Endothelial cell of umbilical vein (primary cell): ENCODE data around the gene YWHAE. TPM values are rescaled to one million over a fixed set of nuclear protein-coding genes. Genes with fewer than 3 reads are reported as not detected.

Source experiments
- BruUV-seq: library from RNA; stranded (reverse); fragments of 400-500 nt; replicated peaks from 2 replicates; lab custom pipeline; 2021; lab: Mats Ljungman, UMichigan
- CTCF ChIA-PET: fragments of 300-600, 350-600 bp; sonication (Branson Sonifier 250); formaldehyde crosslinking; loops from one replicate; lab custom pipeline; 2021; ENCODE audit warnings: antibody characterized with exemption, inconsistent platforms; lab: Charles Lee
- POLR2A ChIA-PET: fragments of 300-600, 350-600 bp; sonication (Branson Sonifier 250); formaldehyde crosslinking; loops from one replicate; lab custom pipeline; 2021; ENCODE audit warnings: antibody characterized with exemption, inconsistent platforms; lab: Charles Lee
- DNase-seq: peaks from one replicate; pipeline ENCODE4 v3.0.0-alpha.2; 2011; ENCODE audit warnings: low read depth, low spot score
- FAIRE-seq: peaks from 2 replicates; lab custom pipeline; 2011; peaks lifted over from hg19 to GRCh38; lab: Jason Lieb, UNC
- H2AFZ ChIP-seq: 2 replicates; pipeline ENCODE4 v1.6.0; 2012; ENCODE audit warnings: low read depth, low read length, control low read depth, inconsistent platforms
- H3K27ac ChIP-seq: 2 replicates; pipeline ENCODE4 v1.5.1; 2011; ENCODE audit warnings: low read depth, mild to moderate bottlenecking, control low read depth, low read length, moderate library complexity; ENCODE audit not compliant: insufficient read depth
- H3K27me3 ChIP-seq, 2 experiments: 2 replicates each; pipeline versions ENCODE4 v1.6.0 to v1.6.1; 2011; ENCODE audit warnings: low read length in 2 of 2, mixed read lengths in 1 of 2; ENCODE audit not compliant: control insufficient read depth in 2 of 2, insufficient read depth in 2 of 2
- H3K36me3 ChIP-seq, 2 experiments: 2 replicates in 1 of 2; 3 replicates in 1 of 2; pipeline ENCODE4 v1.5.1; 2011; ENCODE audit warnings: low read length in 2 of 2, mild to moderate bottlenecking in 1 of 2, moderate library complexity in 1 of 2; ENCODE audit not compliant: control insufficient read depth in 2 of 2, insufficient read depth in 2 of 2; ENCODE audit errors: extremely low read depth in 1 of 2
- H3K4me1 ChIP-seq: 3 replicates; pipeline ENCODE4 v1.5.1; 2011; ENCODE audit warnings: mild to moderate bottlenecking, low read length; ENCODE audit not compliant: control insufficient read depth, insufficient read depth; ENCODE audit errors: extremely low read depth
- H3K4me2 ChIP-seq: 2 replicates; pipeline ENCODE4 v1.6.1; 2011; ENCODE audit warnings: low read length, control low read depth, mixed read lengths; ENCODE audit not compliant: insufficient read depth
- H3K4me3 ChIP-seq, 3 experiments: fragments of 200-600 bp in 1 of 3; sonication (generic), shearing (Covaris generic) in 1 of 3; replicated peaks in 1 of 3; 2 replicates each; pipeline ENCODE4 v1.5.1; 2011 to 2016; ENCODE audit warnings: control low read depth in 3 of 3, low read length in 3 of 3, mild to moderate bottlenecking in 2 of 3, inconsistent platforms in 1 of 3, low read depth in 1 of 3, moderate library complexity in 1 of 3; ENCODE audit not compliant: insufficient read depth in 1 of 3
- H3K79me2 ChIP-seq: 2 replicates; pipeline ENCODE4 v1.6.0; 2012; ENCODE audit warnings: low read length, inconsistent platforms; ENCODE audit not compliant: control insufficient read depth, insufficient read depth
- H3K9ac ChIP-seq: replicated peaks from 2 replicates; pipeline ENCODE3; 2011; ENCODE audit warnings: low read length, control low read depth; ENCODE audit not compliant: insufficient read depth; ENCODE audit errors: extremely low read depth
- H3K9me1 ChIP-seq: replicated peaks from 3 replicates; pipeline ENCODE4 v1.6.0; 2011; ENCODE audit warnings: mild to moderate bottlenecking, low read length; ENCODE audit not compliant: control insufficient read depth, insufficient read depth; ENCODE audit errors: extremely low read depth
- H3K9me3 ChIP-seq: replicated peaks from 2 replicates; pipeline ENCODE4 v1.5.1; 2012; ENCODE audit warnings: low read length, inconsistent platforms; ENCODE audit not compliant: control insufficient read depth, insufficient read depth
- H4K20me1 ChIP-seq: replicated peaks from 2 replicates; pipeline ENCODE3; 2011; ENCODE audit warnings: mild to moderate bottlenecking, low read length; ENCODE audit not compliant: control insufficient read depth, insufficient read depth; ENCODE audit errors: extremely low read depth
- EZH2 ChIP-seq: IDR thresholded peaks from 2 replicates; pipeline ENCODE4 v1.6.1; 2012; ENCODE audit warnings: borderline replicate concordance, low read depth, mild to moderate bottlenecking, moderate library complexity, low read length, inconsistent platforms; ENCODE audit not compliant: severe bottlenecking
- FOS ChIP-seq: IDR thresholded peaks from 2 replicates; pipeline ENCODE4 v1.6.1; 2011; ENCODE audit warnings: mild to moderate bottlenecking, low read length, moderate library complexity, borderline replicate concordance; ENCODE audit not compliant: insufficient read depth
- GATA2 ChIP-seq: IDR thresholded peaks from 2 replicates; pipeline ENCODE4 v1.7.0; 2011; ENCODE audit warnings: low read depth, mild to moderate bottlenecking, moderate library complexity, mixed read lengths, low read length; ENCODE audit not compliant: insufficient read length, insufficient read depth
- JUN ChIP-seq: IDR thresholded peaks from 2 replicates; pipeline ENCODE4 v1.6.1; 2011; ENCODE audit warnings: borderline replicate concordance, low read depth; ENCODE audit not compliant: insufficient read length, insufficient read depth
- MAX ChIP-seq: IDR thresholded peaks from 2 replicates; pipeline ENCODE4 v1.6.1; 2011; ENCODE audit not compliant: insufficient read depth, insufficient read length
- MYC ChIP-seq: IDR thresholded peaks from one replicate; pipeline ENCODE4 v1.6.1; 2011; ENCODE audit warnings: mild to moderate bottlenecking, low read depth, low read length
- POLR2A ChIP-seq: IDR thresholded peaks from 2 replicates; pipeline ENCODE4 v1.6.1; 2012; ENCODE audit warnings: low read depth, mild to moderate bottlenecking, control low read depth, low read length
- POLR2AphosphoS5 ChIP-seq: IDR thresholded peaks from 2 replicates; pipeline ENCODE4 v1.6.1; 2012; ENCODE audit warnings: low read depth, mild to moderate bottlenecking, control low read depth, low read length, moderate library complexity; ENCODE audit not compliant: insufficient read depth
- dilution Hi-C: fragments of 300-500 bp; cut with MboI; formaldehyde crosslinking; loops from one replicate; pipeline ENCODE4 v1.15.0; 2019; ENCODE audit warnings: low sequenced_read_pairs; ENCODE audit not compliant: extremely low pct_ligation_motif_present
- intact Hi-C: fragments of 100-400 bp; cut with micrococcal nuclease; formaldehyde crosslinking; loops from one replicate; pipeline ENCODE4 v1.10.0; 2022
- polyA plus RNA-seq, 4 experiments: library from polyadenylated mRNA; depleted of rRNA in 3 of 4; stranded (reverse) in 3 of 4; unstranded in 1 of 4; fragments of >200 nt; gene quantifications; 2 replicates each; pipeline versions ENCODE4 v1.2.1 to v1.2.3, GENCODE V29; 2011 to 2012; ENCODE audit warnings: missing spikeins in 1 of 4
- total RNA-seq: library from RNA; stranded (reverse); gene quantifications from 2 replicates; pipeline ENCODE4 v1.2.3, GENCODE V29; 2021
- TF ChIP-seq, protein P1 (sequence below), 2 donors: IDR thresholded peaks; 1 replicate in 1 of 2; 2 replicates in 1 of 2; pipeline ENCODE4 v1.5.1; 2011; ENCODE audit warnings: low read length in 2 of 2, mild to moderate bottlenecking in 2 of 2, moderate library complexity in 2 of 2, control low read depth in 1 of 2, inconsistent platforms in 1 of 2, low read depth in 1 of 2; ENCODE audit not compliant: insufficient read depth in 1 of 2; ENCODE audit errors: extremely low read depth in 1 of 2

Gene YWHAE
- total and polyA plus RNA-seq, 2 donors (not counting 3 experiments of a cell fraction or from before 2014, with no cell fraction given) = 396 to 819 TPM

GRCh38 chr17:1360975-1361374 is 39.0 kb downstream of the YWHAE start:
- BruUV-seq = no TSS peak
- H2AFZ ChIP-seq = no peak overlapping the region
- FAIRE-seq (no peak), DNase-seq (no peak)
- dilution Hi-C loops = no loop called here
- no peaks in the 10 kb centered on the region for H3K27me3 ChIP-seq
- POLR2A ChIA-PET = interaction anchor here (0.7 kb wide), 1 partner anchor 37 kb away, joined by 3 read pairs; no protein-coding TSS in a partner anchor
- H3K4me2 ChIP-seq = no peak overlapping the region
- no peak overlapping the region for H3K27ac ChIP-seq
- H3K9me3 ChIP-seq = no peaks in the 10 kb centered on the region
- CTCF ChIA-PET = interaction anchor here (0.8 to 2.7 kb wide), 3 partner anchors 9 to 155 kb away, joined by 3 to 18 read pairs (median 3); partner anchors contain the start of gene INPP5K
- intact Hi-C loops = no loop called here
- H3K79me2 ChIP-seq = peaks cover 91% of the 10 kb centered on the region
- H3K9ac ChIP-seq = no peak overlapping the region
- peaks cover 15% of the 10 kb centered on the region for H4K20me1 ChIP-seq
- TF ChIP-seq EZH2 (no peak), FOS (no peak), MYC (no peak), GATA2 (no peak), MAX (no peak), POLR2A (no peak), POLR2AphosphoS5 (no peak), JUN (no peak)
- TF ChIP-seq, protein P1, sequence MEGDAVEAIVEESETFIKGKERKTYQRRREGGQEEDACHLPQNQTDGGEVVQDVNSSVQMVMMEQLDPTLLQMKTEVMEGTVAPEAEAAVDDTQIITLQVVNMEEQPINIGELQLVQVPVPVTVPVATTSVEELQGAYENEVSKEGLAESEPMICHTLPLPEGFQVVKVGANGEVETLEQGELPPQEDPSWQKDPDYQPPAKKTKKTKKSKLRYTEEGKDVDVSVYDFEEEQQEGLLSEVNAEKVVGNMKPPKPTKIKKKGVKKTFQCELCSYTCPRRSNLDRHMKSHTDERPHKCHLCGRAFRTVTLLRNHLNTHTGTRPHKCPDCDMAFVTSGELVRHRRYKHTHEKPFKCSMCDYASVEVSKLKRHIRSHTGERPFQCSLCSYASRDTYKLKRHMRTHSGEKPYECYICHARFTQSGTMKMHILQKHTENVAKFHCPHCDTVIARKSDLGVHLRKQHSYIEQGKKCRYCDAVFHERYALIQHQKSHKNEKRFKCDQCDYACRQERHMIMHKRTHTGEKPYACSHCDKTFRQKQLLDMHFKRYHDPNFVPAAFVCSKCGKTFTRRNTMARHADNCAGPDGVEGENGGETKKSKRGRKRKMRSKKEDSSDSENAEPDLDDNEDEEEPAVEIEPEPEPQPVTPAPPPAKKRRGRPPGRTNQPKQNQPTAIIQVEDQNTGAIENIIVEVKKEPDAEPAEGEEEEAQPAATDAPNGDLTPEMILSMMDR (IDR thresholded peaks at IDR 0.05; ENCODE audit: extremely low read depth in 1 of 2, insufficient read depth in 1 of 2, low read depth in 1 of 2, low read length in 2 of 2) = no peak
- H3K4me1 ChIP-seq = peaks cover 25% of the 10 kb centered on the region
- H3K9me1 ChIP-seq = no peaks in the 10 kb centered on the region
- H3K4me3 ChIP-seq = no peak overlapping the region
- H3K36me3 ChIP-seq = peaks cover 15 to 16% of the 10 kb centered on the region in 2 experiments
